ENCODE measurements around the gene CCNY. TPM values are rescaled to one million over a fixed set of nuclear protein-coding genes. Genes with fewer than 3 reads are reported as not detected.
A peak's percentile ranks its signal among the peaks of the same experiment; 100 is the strongest.

Gene CCNY
- total and polyA plus RNA-seq, 2 of the 4 experiments (the other 2 are of a cell fraction), result 38.0 to 131 TPM

GRCh38 chr10:35386594-35387174 is 50.4 kb downstream of the CCNY start:
- Histone ChIP-seq H3K9me3 (ENCODE audit: control insufficient read depth, insufficient read depth, low read length) (peaks cover 9% of the 10 kb centered on the region), H3K9ac (ENCODE audit: low read depth, low read length) (no peak overlapping the region), H3K36me3 (ENCODE audit: control insufficient read depth, insufficient read depth, low read length) (no peaks in the 10 kb centered on the region), H3K56ac (ENCODE audit: extremely low read depth, insufficient read depth, low read length) (no peak overlapping the region), H3K23ac (ENCODE audit: low read depth, low read length) (peak overlapping the region; percentile 53; the same call in 1 of the 2 replicates), H2AK5ac (ENCODE audit: low read depth, low read length) (peak overlapping the region; percentile 80), H3K4me2 (ENCODE audit: low read depth, low read length) (no peak overlapping the region; the same call in 1 of the 2 replicates), H4K5ac (ENCODE audit: low read depth, low read length) (peak overlapping the region; percentile 79; the same call in 1 of the 2 replicates), H3K79me1 (ENCODE audit: low read depth in 1 of 2, low read length in 2 of 2) (peaks cover 63 to 86% of the 10 kb centered on the region in 2 experiments), H3K27me3 (ENCODE audit: control insufficient read depth, insufficient read depth, low read length) (no peaks in the 10 kb centered on the region), H2BK5ac (ENCODE audit: low read depth, low read length, poor library complexity, severe bottlenecking) (peak overlapping the region; percentile 76), H2BK20ac (ENCODE audit: low read depth, low read length) (no peak overlapping the region), H3K18ac (ENCODE audit: low read depth, low read length) (peak overlapping the region; percentile 24; the same call in 1 of the 2 replicates), H4K91ac (ENCODE audit: insufficient read depth, low read depth, low read length) (peak overlapping the region; percentile 35; the same call in 1 of the 2 replicates), H4K20me1 (ENCODE audit: insufficient read depth, low read length) (peaks cover 57% of the 10 kb centered on the region), H3K9me1 (ENCODE audit: insufficient read depth, low read length) (peaks cover 14% of the 10 kb centered on the region), H2BK15ac (ENCODE audit: low read depth, low read length) (peak overlapping the region; percentile 76; the same call in 2 of the 3 replicates), H2AFZ (replicated peaks; ENCODE audit: low read length, poor library complexity) (no peak overlapping the region), H3K4me3 (ENCODE audit: insufficient read depth, low read depth, low read length) (no peak overlapping the region), H4K8ac (ENCODE audit: low read depth in 2 of 2, low read length in 2 of 2) (peak overlapping the region; percentile 67 to 81; a peak in 2 of 4 replicates), H2BK120ac (ENCODE audit: low read depth, low read length) (peak overlapping the region; percentile 69; the same call in 1 of the 2 replicates), H3K14ac (replicated peaks; ENCODE audit: low read depth, low read length) (peak overlapping the region; percentile 85), H3K4ac (ENCODE audit: low read depth, low read length) (peak overlapping the region; percentile 65; the same call in 1 of the 2 replicates), H3K27ac (ENCODE audit: insufficient read depth, low read length) (no peak overlapping the region), H2AK9ac (replicated peaks; ENCODE audit: low read depth, low read length, poor library complexity) (no peak overlapping the region), H3K4me1 (ENCODE audit: control insufficient read depth, insufficient read depth, low read length) (peaks cover 8% of the 10 kb centered on the region)
- ATAC-seq (ENCODE audit: low read depth) (no peak), DNase-seq (peak; percentile 37)
- ChIA-PET CTCF (no interaction called here), POLR2A (ENCODE audit: unreplicated experiment) (no interaction called here)
- WGBS, 2 experiments (ENCODE audit: extremely low coverage in 2 of 2, insufficient read length in 1 of 2), result 59% methylated on average over 2 of the region's 5 CpGs; no CpG with 5 or more reads in 1 of the 2 experiments
- no peak for TF ChIP-seq CEBPB (IDR thresholded peaks at IDR 0.05; ENCODE audit: low read depth, low read length)
- TF ChIP-seq NFE2L2 (IDR thresholded peaks at IDR 0.05; ENCODE audit: low read depth, low read length), result no peak
- in situ Hi-C loops (cut with MboI; ENCODE audit: low sequenced_read_pairs), result no loop called here
- intact Hi-C loops (cut with micrococcal nuclease), result loop anchor here (2.0 kb wide), 1 partner anchor 76 kb away; no protein-coding TSS in a partner anchor
- dilution Hi-C loops (cut with HindIII; ENCODE audit: low sequenced_read_pairs, unreplicated experiment), result no loop called here
- BruUV-seq (replicated peaks), result no TSS peak
